ENCODE measurements around the gene E4F1. TPM values are rescaled to one million over a fixed set of nuclear protein-coding genes. Genes with fewer than 3 reads are reported as not detected.

The E4F1 gene
- total and polyA plus RNA-seq, 2 of the 8 experiments (the other 6 are each of a cell fraction or from before 2014, with no cell fraction given), result 22.2 to 27.0 TPM

DNA sequence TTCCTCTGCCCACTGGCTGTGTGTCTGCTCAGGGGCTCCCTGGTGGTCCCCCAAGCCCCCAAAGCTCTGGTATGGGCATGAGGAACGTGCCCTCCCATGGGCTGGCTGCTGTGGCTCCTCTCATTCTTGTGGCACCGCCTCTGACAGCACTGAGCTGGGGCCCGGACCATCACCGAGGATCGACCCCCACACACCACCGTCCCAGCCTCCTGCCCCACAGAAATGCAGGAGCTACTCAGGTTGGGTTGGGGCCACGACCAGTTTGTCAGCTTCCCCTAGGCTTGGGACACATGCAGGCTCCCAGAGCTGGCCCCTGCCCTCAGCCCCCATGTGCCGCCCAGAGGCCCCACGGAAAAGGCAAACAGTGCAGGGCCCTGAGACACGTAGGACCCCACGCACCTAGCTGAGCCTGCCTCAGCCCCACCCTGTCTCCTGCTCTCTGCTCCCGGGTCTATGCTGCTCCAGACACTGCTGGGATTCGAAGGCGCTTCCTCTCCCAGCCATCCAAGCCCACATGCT, 23.7 kb upstream of the E4F1 start (continued):
- TF ChIP-seq SRF (IDR thresholded peaks at IDR 0.05; ENCODE audit: low read depth, low read length), result no peak
- TF ChIP-seq JUN (IDR thresholded peaks at IDR 0.05; ENCODE audit: low read depth, low read length), result no peak
- TF ChIP-seq SP4 (IDR thresholded peaks at IDR 0.05; ENCODE audit: low read length), result no peak
- no peak for TF ChIP-seq SUZ12 (IDR thresholded peaks at IDR 0.05; ENCODE audit: low read length)
- no peak for TF ChIP-seq HDAC2 (IDR thresholded peaks at IDR 0.05; ENCODE audit: borderline replicate concordance in 1 of 2, low read depth in 2 of 2, low read length in 2 of 2)
- no peak for TF ChIP-seq TAF1 (IDR thresholded peaks at IDR 0.05; ENCODE audit: low read depth, low read length)
- no peak for TF ChIP-seq EP300 (IDR thresholded peaks at IDR 0.05; ENCODE audit: borderline replicate concordance in 1 of 2, low read depth in 2 of 2, low read length in 2 of 2)
- no peak for TF ChIP-seq POLR2A (IDR thresholded peaks at IDR 0.05; ENCODE audit: control extremely low read depth in 1 of 2, low read depth in 2 of 2, low read length in 2 of 2)
